ENCODE data around the gene SYT14.

Gene SYT14

GRCh38 chr1:210144736-210145135 is 206.7 kb downstream of the SYT14 start:
- no peak for DNase-seq
- Histone ChIP-seq H3K23ac (ENCODE audit: low read length) (no peak overlapping the region), H3K27me3 (ENCODE audit: insufficient read depth, low read length) (no peaks in the 10 kb centered on the region)

GRCh38 chr1:210151052-210151672 is 213.1 kb downstream of the SYT14 start:
- H3K4me1 ChIP-seq (ENCODE audit: control insufficient read depth in 1 of 2, insufficient read depth in 2 of 2, low read length in 2 of 2) = no peaks in the 10 kb centered on the region
- no peak overlapping the region for H4K91ac ChIP-seq (ENCODE audit: low read depth, low read length)
- H4K12ac ChIP-seq (ENCODE audit: low read depth, low read length) = no peak overlapping the region
- no peak overlapping the region for H3K27ac ChIP-seq (ENCODE audit: low read depth, low read length)
- no peaks in the 10 kb centered on the region for H3K9me3 ChIP-seq (ENCODE audit: insufficient read depth, low read depth, low read length)
- no peak overlapping the region for H4K8ac ChIP-seq (ENCODE audit: low read depth, low read length)
- H2AFZ ChIP-seq (ENCODE audit: insufficient read depth, low read length, poor library complexity) = no peak overlapping the region
- H3K36me3 ChIP-seq (ENCODE audit: control insufficient read depth in 1 of 2, insufficient read depth in 2 of 2, low read length in 2 of 2) = no peaks in the 10 kb centered on the region
- no peak overlapping the region for H3K23ac ChIP-seq (ENCODE audit: low read length)
- no peak overlapping the region for H3K18ac ChIP-seq (ENCODE audit: low read length)
- no peak overlapping the region for H3K4me3 ChIP-seq (ENCODE audit: low read depth, low read length)
- no peak overlapping the region for H3K14ac ChIP-seq (ENCODE audit: low read length)
- no peak overlapping the region for H2BK120ac ChIP-seq (ENCODE audit: insufficient read depth, low read length, poor library complexity)
- H3K79me1 ChIP-seq (ENCODE audit: low read length) = no peaks in the 10 kb centered on the region
- no CpG with 5 or more reads among the region's 3 CpGs for WGBS (ENCODE audit: extremely low coverage, insufficient coverage, insufficient read length)
- H2BK5ac ChIP-seq (ENCODE audit: low read depth, low read length, poor library complexity) = no peak overlapping the region
- no peak overlapping the region for H3K9ac ChIP-seq (ENCODE audit: low read length)
- no peak overlapping the region for H2BK12ac ChIP-seq (ENCODE audit: low read length)
- H3K27me3 ChIP-seq (ENCODE audit: insufficient read depth, low read length) = no peaks in the 10 kb centered on the region
- no peak overlapping the region for H3K4me2 ChIP-seq (ENCODE audit: low read length)
- no peak overlapping the region for H2AK5ac ChIP-seq (ENCODE audit: low read length)
- no peaks in the 10 kb centered on the region for H3K79me2 ChIP-seq (ENCODE audit: control insufficient read depth, insufficient read depth, low read length, poor library complexity)
- H3K4ac ChIP-seq (ENCODE audit: low read depth, low read length) = no peak overlapping the region
- DNase-seq = no peak

More at GRCh38 chr1:210144736-210145135, 206.7 kb downstream of the SYT14 start:
- Histone ChIP-seq H3K9me3 (ENCODE audit: insufficient read depth, low read depth, low read length) (no peaks in the 10 kb centered on the region), H3K14ac (ENCODE audit: low read length) (no peak overlapping the region), H3K79me2 (ENCODE audit: control insufficient read depth, insufficient read depth, low read length, poor library complexity) (no peaks in the 10 kb centered on the region), H3K18ac (ENCODE audit: low read length) (no peak overlapping the region), H3K4me2 (ENCODE audit: low read length) (no peak overlapping the region), H2AK5ac (ENCODE audit: low read length) (no peak overlapping the region), H2BK5ac (ENCODE audit: low read depth, low read length, poor library complexity) (no peak overlapping the region), H3K79me1 (ENCODE audit: low read length) (no peaks in the 10 kb centered on the region), H2BK12ac (ENCODE audit: low read length) (no peak overlapping the region), H3K4me1 (ENCODE audit: control insufficient read depth in 1 of 2, insufficient read depth in 2 of 2, low read length in 2 of 2) (no peaks in the 10 kb centered on the region), H2AFZ (ENCODE audit: insufficient read depth, low read length, poor library complexity) (no peak overlapping the region), H3K27ac (ENCODE audit: low read depth, low read length) (no peak overlapping the region), H2BK120ac (ENCODE audit: insufficient read depth, low read length, poor library complexity) (no peak overlapping the region), H4K91ac (ENCODE audit: low read depth, low read length) (no peak overlapping the region), H4K12ac (ENCODE audit: low read depth, low read length) (no peak overlapping the region), H3K36me3 (ENCODE audit: control insufficient read depth in 1 of 2, insufficient read depth in 2 of 2, low read length in 2 of 2) (no peaks in the 10 kb centered on the region), H3K4me3 (ENCODE audit: low read depth, low read length) (no peak overlapping the region), H3K9ac (ENCODE audit: low read length) (no peak overlapping the region), H4K8ac (ENCODE audit: low read depth, low read length) (no peak overlapping the region), H3K4ac (ENCODE audit: low read depth, low read length) (no peak overlapping the region)
- WGBS (ENCODE audit: extremely low coverage, insufficient coverage, insufficient read length) = no CpG with 5 or more reads among the region's 3 CpGs

GRCh38 chr1:210159211-210159610 is 221.2 kb downstream of the SYT14 start:
- Histone ChIP-seq H4K91ac (ENCODE audit: low read depth, low read length) (no peak overlapping the region), H3K36me3 (ENCODE audit: control insufficient read depth in 1 of 2, insufficient read depth in 2 of 2, low read length in 2 of 2) (no peaks in the 10 kb centered on the region), H3K4ac (ENCODE audit: low read depth, low read length) (no peak overlapping the region), H2AFZ (ENCODE audit: insufficient read depth, low read length, poor library complexity) (no peak overlapping the region), H4K12ac (ENCODE audit: low read depth, low read length) (no peak overlapping the region), H2BK5ac (ENCODE audit: low read depth, low read length, poor library complexity) (no peak overlapping the region), H2BK12ac (ENCODE audit: low read length) (no peak overlapping the region), H3K18ac (ENCODE audit: low read length) (no peak overlapping the region), H3K9me3 (ENCODE audit: insufficient read depth, low read depth, low read length) (no peaks in the 10 kb centered on the region), H4K8ac (ENCODE audit: low read depth, low read length) (no peak overlapping the region), H3K4me1 (ENCODE audit: control insufficient read depth in 1 of 2, insufficient read depth in 2 of 2, low read length in 2 of 2) (no peaks in the 10 kb centered on the region), H2BK120ac (ENCODE audit: insufficient read depth, low read length, poor library complexity) (no peak overlapping the region), H3K4me3 (ENCODE audit: low read depth, low read length) (no peak overlapping the region), H3K14ac (ENCODE audit: low read length) (no peak overlapping the region), H3K79me2 (ENCODE audit: control insufficient read depth, insufficient read depth, low read length, poor library complexity) (no peaks in the 10 kb centered on the region), H2AK5ac (ENCODE audit: low read length) (no peak overlapping the region), H3K79me1 (ENCODE audit: low read length) (no peaks in the 10 kb centered on the region), H3K4me2 (ENCODE audit: low read length) (no peak overlapping the region), H3K27ac (ENCODE audit: low read depth, low read length) (no peak overlapping the region), H3K27me3 (ENCODE audit: insufficient read depth, low read length) (no peaks in the 10 kb centered on the region), H3K23ac (ENCODE audit: low read length) (no peak overlapping the region), H3K9ac (ENCODE audit: low read length) (no peak overlapping the region)
- WGBS (ENCODE audit: extremely low coverage, insufficient coverage, insufficient read length) = no CpG with 5 or more reads among the region's 2 CpGs
- no peak for DNase-seq

- no CpG with 5 or more reads among the region's 7 CpGs for WGBS (ENCODE audit: extremely low coverage, insufficient coverage, insufficient read length)
- Histone ChIP-seq H3K4me1 (ENCODE audit: control insufficient read depth in 1 of 2, insufficient read depth in 2 of 2, low read length in 2 of 2) (no peaks in the 10 kb centered on the region), H2BK5ac (ENCODE audit: low read depth, low read length, poor library complexity) (no peak overlapping the region), H3K18ac (ENCODE audit: low read length) (no peak overlapping the region), H2BK120ac (ENCODE audit: insufficient read depth, low read length, poor library complexity) (no peak overlapping the region), H3K4me3 (ENCODE audit: low read depth, low read length) (no peak overlapping the region), H4K12ac (ENCODE audit: low read depth, low read length) (no peak overlapping the region), H4K8ac (ENCODE audit: low read depth, low read length) (no peak overlapping the region), H2BK12ac (ENCODE audit: low read length) (no peak overlapping the region), H3K4me2 (ENCODE audit: low read length) (no peak overlapping the region), H3K23ac (ENCODE audit: low read length) (no peak overlapping the region), H2AK5ac (ENCODE audit: low read length) (no peak overlapping the region), H4K91ac (ENCODE audit: low read depth, low read length) (no peak overlapping the region), H3K27me3 (ENCODE audit: insufficient read depth, low read length) (no peaks in the 10 kb centered on the region), H3K9ac (ENCODE audit: low read length) (no peak overlapping the region), H3K36me3 (ENCODE audit: control insufficient read depth in 1 of 2, insufficient read depth in 2 of 2, low read length in 2 of 2) (no peaks in the 10 kb centered on the region), H3K9me3 (ENCODE audit: insufficient read depth, low read depth, low read length) (no peaks in the 10 kb centered on the region), H3K79me2 (ENCODE audit: control insufficient read depth, insufficient read depth, low read length, poor library complexity) (no peaks in the 10 kb centered on the region), H3K79me1 (ENCODE audit: low read length) (no peaks in the 10 kb centered on the region), H2AFZ (ENCODE audit: insufficient read depth, low read length, poor library complexity) (no peak overlapping the region), H3K14ac (ENCODE audit: low read length) (no peak overlapping the region), H3K4ac (ENCODE audit: low read depth, low read length) (no peak overlapping the region), H3K27ac (ENCODE audit: low read depth, low read length) (no peak overlapping the region)
- no peak for DNase-seq
Observed at GRCh38 chr1:210170220-210170619, 232.2 kb downstream of the SYT14 start.
